H1 (cell line): ENCODE results near the gene MLKL. TPM values are rescaled to one million over a fixed set of nuclear protein-coding genes. Genes with fewer than 3 reads are reported as not detected.

Experiments used
- CHD1 ChIP-seq: IDR thresholded peaks from 2 replicates; pipeline ENCODE4 v1.6.1; 2012; ENCODE audit warnings: low read depth, low read length, improper control_type of control experiment
- EGR1 ChIP-seq: IDR thresholded peaks from 2 replicates; pipeline ENCODE4 v1.6.1; 2011; ENCODE audit warnings: low read depth, low read length, borderline replicate concordance
- HDAC2 ChIP-seq, 2 experiments: fragments of 300-600 bp in 1 of 2; sonication (generic) in 1 of 2; IDR thresholded peaks; 2 replicates each; pipeline ENCODE4 v1.6.1; 2011 to 2012; ENCODE audit warnings: low read depth in 2 of 2, low read length in 2 of 2, mild to moderate bottlenecking in 2 of 2, moderate library complexity in 2 of 2, borderline replicate concordance in 1 of 2, inconsistent platforms in 1 of 2
- MAFK ChIP-seq: IDR thresholded peaks from 2 replicates; pipeline ENCODE4 v1.6.1; 2012; ENCODE audit warnings: low read depth, mild to moderate bottlenecking, improper control_type of control experiment, low read length
- PHF8 ChIP-seq: fragments of 200-600 bp; sonication (generic); conservative IDR thresholded peaks from 2 replicates; pipeline ENCODE4 v1.7.1; 2012; ENCODE audit warnings: low read depth, mild to moderate bottlenecking, inconsistent platforms, low read length, moderate library complexity
- POLR2A ChIP-seq, 2 experiments: IDR thresholded peaks; 1 replicate in 1 of 2; 2 replicates in 1 of 2; pipeline ENCODE4 v1.6.1; 2011; ENCODE audit warnings: low read depth in 2 of 2, low read length in 2 of 2, mild to moderate bottlenecking in 2 of 2; ENCODE audit errors: control extremely low read depth in 1 of 2
- SP1 ChIP-seq: IDR thresholded peaks from 2 replicates; pipeline ENCODE4 v1.6.1; 2011; ENCODE audit warnings: low read depth, low read length
- polyA plus RNA-seq, 7 experiments: library from polyadenylated mRNA; depleted of rRNA in 3 of 7; stranded (reverse) in 5 of 7; unstranded in 2 of 7; fragments of >200 nt in 5 of 7; fragments of 200-250 nt in 2 of 7; gene quantifications; 1 replicate in 5 of 7; 2 replicates in 1 of 7; 4 replicates in 1 of 7; pipeline versions ENCODE4 v1.2.1 to v1.2.3, GENCODE V29; 2011 to 2013; ENCODE audit warnings: missing spikeins in 2 of 7, mixed read lengths in 2 of 7
- total RNA-seq: library from RNA; stranded (reverse); fragmentation: NEBNext Ultra II Directional; extraction: Animal tissue kit (Norgen Biotek cat#: 25700); gene quantifications from 2 replicates; pipeline ENCODE4 v1.2.1, GENCODE V29; 2021
- TF ChIP-seq, protein P1 (sequence below), 3 experiments: IDR thresholded peaks; 1 replicate in 2 of 3; 2 replicates in 1 of 3; pipeline versions ENCODE4 v1.5.1 to v1.6.1; 2011; ENCODE audit warnings: low read length in 3 of 3, mild to moderate bottlenecking in 3 of 3, inconsistent platforms in 2 of 3, low read depth in 1 of 3, moderate library complexity in 1 of 3; ENCODE audit not compliant: insufficient read depth in 1 of 3; ENCODE audit errors: control extremely low read depth in 1 of 3

The MLKL gene
- total and polyA plus RNA-seq, 2 of the 8 experiments (the other 6 are each of a cell fraction or from before 2014, with no cell fraction given): 1.6 to 2.1 TPM

- TF ChIP-seq, protein P1, sequence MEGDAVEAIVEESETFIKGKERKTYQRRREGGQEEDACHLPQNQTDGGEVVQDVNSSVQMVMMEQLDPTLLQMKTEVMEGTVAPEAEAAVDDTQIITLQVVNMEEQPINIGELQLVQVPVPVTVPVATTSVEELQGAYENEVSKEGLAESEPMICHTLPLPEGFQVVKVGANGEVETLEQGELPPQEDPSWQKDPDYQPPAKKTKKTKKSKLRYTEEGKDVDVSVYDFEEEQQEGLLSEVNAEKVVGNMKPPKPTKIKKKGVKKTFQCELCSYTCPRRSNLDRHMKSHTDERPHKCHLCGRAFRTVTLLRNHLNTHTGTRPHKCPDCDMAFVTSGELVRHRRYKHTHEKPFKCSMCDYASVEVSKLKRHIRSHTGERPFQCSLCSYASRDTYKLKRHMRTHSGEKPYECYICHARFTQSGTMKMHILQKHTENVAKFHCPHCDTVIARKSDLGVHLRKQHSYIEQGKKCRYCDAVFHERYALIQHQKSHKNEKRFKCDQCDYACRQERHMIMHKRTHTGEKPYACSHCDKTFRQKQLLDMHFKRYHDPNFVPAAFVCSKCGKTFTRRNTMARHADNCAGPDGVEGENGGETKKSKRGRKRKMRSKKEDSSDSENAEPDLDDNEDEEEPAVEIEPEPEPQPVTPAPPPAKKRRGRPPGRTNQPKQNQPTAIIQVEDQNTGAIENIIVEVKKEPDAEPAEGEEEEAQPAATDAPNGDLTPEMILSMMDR (IDR thresholded peaks at IDR 0.05; ENCODE audit: control extremely low read depth in 1 of 3, insufficient read depth in 1 of 3, low read depth in 1 of 3, low read length in 3 of 3): no peak
- TF ChIP-seq EGR1: no peak
- no peak for TF ChIP-seq CHD1
- no peak for TF ChIP-seq POLR2A (IDR thresholded peaks at IDR 0.05; ENCODE audit: control extremely low read depth in 1 of 2, low read depth in 2 of 2, low read length in 2 of 2)
- TF ChIP-seq PHF8: no peak
- TF ChIP-seq HDAC2 (IDR thresholded peaks at IDR 0.05; ENCODE audit: borderline replicate concordance in 1 of 2, low read depth in 2 of 2, low read length in 2 of 2): no peak
- no peak for TF ChIP-seq SP1
- no peak for TF ChIP-seq MAFK
Measured at GRCh38 chr16:74700116-74700437, 585 bp downstream of the MLKL start (continued).
